ENCODE data around the gene HDAC9.

GRCh38 chr7:18754766-18755165 lies 259.2 kb downstream of the HDAC9 start:
- TF ChIP-seq CTCF (conservative IDR thresholded peaks at IDR 0.05 in 1 of 2, IDR thresholded peaks at IDR 0.05 in 1 of 2; ENCODE audit: low read depth in 1 of 2, low read length in 2 of 2) (peak in 1 of 2 donors; percentile 12), EZH2 (IDR thresholded peaks at IDR 0.05; ENCODE audit: low read length, missing control alignments) (no peak)

Measured in fibroblast of lung (primary cell).